SU-DHL-6 (cell line): ENCODE measurements around the gene TRIM54.
"Not testable (repeated sequence)": the region's sequence is repeated elsewhere in the genome, so short reads cannot be mapped to it uniquely, and the experiment has no call there.

Experiments used
- H2AFZ ChIP-seq: fragments of 200-600 bp; sonication (generic); 2 replicates; pipeline ENCODE4 v1.6.1; 2014; ENCODE audit warnings: low read depth, mild to moderate bottlenecking, moderate library complexity, mixed read lengths, antibody characterized with exemption, low read length; ENCODE audit not compliant: severe bottlenecking
- H3F3A ChIP-seq: fragments of 200-600 bp; shearing (Covaris generic); 2 replicates; pipeline ENCODE4 v1.6.0; 2016; ENCODE audit warnings: antibody characterized with exemption, mild to moderate bottlenecking; ENCODE audit not compliant: insufficient read depth
- H3K27ac ChIP-seq: fragments of 200-600 bp; sonication (generic); 2 replicates; pipeline ENCODE4 v1.5.1; 2016; ENCODE audit warnings: low read depth, mild to moderate bottlenecking, low read length, moderate library complexity, mixed read lengths
- H3K27me3 ChIP-seq: fragments of 200-600 bp; sonication (generic), shearing (Covaris generic); 2 replicates; pipeline ENCODE4 v1.6.0; 2014; ENCODE audit warnings: mild to moderate bottlenecking, low read length
- H3K36me3 ChIP-seq: fragments of 200-600 bp; sonication (generic); 2 replicates; pipeline ENCODE4 v1.6.1; 2014; ENCODE audit warnings: mild to moderate bottlenecking, low read length, mixed read lengths
- H3K4me2 ChIP-seq: fragments of 300-600, 200-600 bp; shearing (Covaris generic), sonication (generic); 2 replicates; pipeline ENCODE4 v1.6.0; 2014; ENCODE audit warnings: low read length, low read depth, mild to moderate bottlenecking; ENCODE audit not compliant: poor library complexity, severe bottlenecking
- H3K4me3 ChIP-seq: fragments of 200-600 bp; sonication (generic); 2 replicates; pipeline ENCODE4 v1.5.1; 2014; ENCODE audit warnings: antibody characterized with exemption, low read length, mild to moderate bottlenecking, mixed read lengths; ENCODE audit not compliant: insufficient read depth, poor library complexity, severe bottlenecking
- H3K79me2 ChIP-seq: fragments of 200-600 bp; sonication (generic); 2 replicates; pipeline ENCODE4 v1.6.1; 2014; ENCODE audit warnings: mild to moderate bottlenecking, low read length, moderate library complexity; ENCODE audit not compliant: insufficient read depth
- H3K9ac ChIP-seq: fragments of 200-600 bp; sonication (generic); 2 replicates; pipeline ENCODE4 v1.7.0; 2014; ENCODE audit warnings: mild to moderate bottlenecking, low read length
- H3K9me2 ChIP-seq: fragments of 200-600 bp; sonication (generic); replicated peaks from 2 replicates; pipeline ENCODE4 v1.6.1; 2014; ENCODE audit warnings: low read length; ENCODE audit not compliant: insufficient read depth
- H3K9me3 ChIP-seq: fragments of 200-600 bp; sonication (generic); 2 replicates; pipeline ENCODE4 v1.6.1; 2014; ENCODE audit warnings: low read length, mixed read lengths; ENCODE audit not compliant: insufficient read depth
- H4K20me1 ChIP-seq: fragments of 200-600 bp; sonication (generic); 2 replicates; pipeline ENCODE4 v1.6.1; 2014; ENCODE audit warnings: low read depth, mild to moderate bottlenecking, antibody characterized with exemption, low read length, moderate library complexity, mixed read lengths
- CTCF ChIP-seq: fragments of 200-600 bp; sonication (generic); IDR thresholded peaks from one replicate; pipeline ENCODE4 v1.5.1; 2017; ENCODE audit warnings: antibody characterized with exemption, mild to moderate bottlenecking, low read length, moderate library complexity; ENCODE audit not compliant: insufficient read depth, poor library complexity, severe bottlenecking
- EZH2phosphoT487 ChIP-seq: fragments of 200-600 bp; sonication (generic), shearing (Covaris generic); conservative IDR thresholded peaks from 2 replicates; pipeline ENCODE4 v1.6.1; 2018; ENCODE audit warnings: mild to moderate bottlenecking, antibody characterized with exemption, low read length, moderate library complexity, mixed read lengths

TRIM54 gene

GRCh38 chr2:27265536-27265870 lies 16.7 kb upstream of the TRIM54 start:
- Histone ChIP-seq H3K4me2 (no peak overlapping the region), H4K20me1 (no peaks in the 10 kb centered on the region), H3K4me3 (no peak overlapping the region), H3K36me3 (no peaks in the 10 kb centered on the region), H3K27ac (no peak overlapping the region), H3K9me2 (no peaks in the 10 kb centered on the region), H3K79me2 (no peaks in the 10 kb centered on the region), H3K9me3 (no peaks in the 10 kb centered on the region), H3K9ac (no peak overlapping the region), H3F3A (no peaks in the 10 kb centered on the region), H2AFZ (no peak overlapping the region), H3K27me3 (no peaks in the 10 kb centered on the region)
- TF ChIP-seq CTCF: no peak
- no peak for TF ChIP-seq EZH2phosphoT487

- not testable (repeated sequence) for H3K36me3 ChIP-seq, H3K9me2 ChIP-seq, H3K9me3 ChIP-seq, H3K79me2 ChIP-seq, H3K4me3 ChIP-seq, H4K20me1 ChIP-seq, H3F3A ChIP-seq, H3K27me3 ChIP-seq, H3K4me2 ChIP-seq, H3K27ac ChIP-seq, H3K9ac ChIP-seq, H2AFZ ChIP-seq
Observed at GRCh38 chr2:27268296-27268695, 13.9 kb upstream of the TRIM54 start.

- TF ChIP-seq EZH2phosphoT487 (no peak), CTCF (no peak)
- Histone ChIP-seq H2AFZ (no peak overlapping the region), H3K4me3 (no peak overlapping the region), H3K9me3 (no peaks in the 10 kb centered on the region), H3K79me2 (no peaks in the 10 kb centered on the region), H3K9ac (no peak overlapping the region), H3K27me3 (no peaks in the 10 kb centered on the region), H3K9me2 (no peaks in the 10 kb centered on the region), H3K4me2 (no peak overlapping the region), H3K36me3 (no peaks in the 10 kb centered on the region), H4K20me1 (no peaks in the 10 kb centered on the region), H3F3A (no peaks in the 10 kb centered on the region), H3K27ac (no peak overlapping the region)
Observed at GRCh38 chr2:27270131-27270530, 12.1 kb upstream of the TRIM54 start.

GRCh38 chr2:27270670-27271069 lies 11.6 kb upstream of the TRIM54 start:
- Histone ChIP-seq H3F3A (no peaks in the 10 kb centered on the region), H2AFZ (no peak overlapping the region), H3K36me3 (no peaks in the 10 kb centered on the region), H3K4me2 (no peak overlapping the region), H3K9me3 (no peaks in the 10 kb centered on the region), H3K4me3 (no peak overlapping the region), H3K27me3 (no peaks in the 10 kb centered on the region), H3K9ac (no peak overlapping the region), H4K20me1 (no peaks in the 10 kb centered on the region), H3K27ac (no peak overlapping the region), H3K79me2 (no peaks in the 10 kb centered on the region), H3K9me2 (no peaks in the 10 kb centered on the region)
- no peak for TF ChIP-seq CTCF
- TF ChIP-seq EZH2phosphoT487: no peak
